Right lobe of liver (tissue), 6 donors: ENCODE measurements around the gene INVS. TPM values are rescaled to one million over a fixed set of nuclear protein-coding genes. Genes with fewer than 3 reads are reported as not detected.
A peak's percentile ranks its signal among the peaks of the same experiment; 100 is the strongest.
"Not testable (repeated sequence)": the region's sequence is repeated elsewhere in the genome, so short reads cannot be mapped to it uniquely, and the experiment has no call there.

Experiments
- ATAC-seq, 4 donors: fragments of 200-7000 bp; cut with Tn5 transposase; one replicate each; pipeline ENCODE4 v1.9.1; 2020; ENCODE audit warnings: mild to moderate bottlenecking in 4 of 4, moderate library complexity in 4 of 4
- DNase-seq, 3 donors: peaks; one replicate each; pipeline ENCODE4 v3.0.0-alpha.2; 2020
- H3K27ac ChIP-seq, 3 donors: fragments of 200-600 bp; one replicate each; pipeline ENCODE4 v1.8.0; 2022
- H3K27me3 ChIP-seq, 2 donors: fragments of 200-600 bp; one replicate each; pipeline ENCODE4 v1.8.0; 2022
- H3K36me3 ChIP-seq, 4 donors: fragments of 200-600 bp; sonication (generic) in 1 of 4; one replicate each; pipeline versions ENCODE4 v1.5.1 to v1.8.0; 2017 to 2022; ENCODE audit warnings: control low read depth in 1 of 4
- H3K4me1 ChIP-seq, 4 donors: fragments of 200-600 bp; sonication (generic) in 1 of 4; one replicate each; pipeline versions ENCODE4 v1.5.1 to v1.8.0; 2017 to 2022; ENCODE audit warnings: control low read depth in 1 of 4
- H3K4me3 ChIP-seq, 3 donors: fragments of 200-600 bp; one replicate each; pipeline ENCODE4 v1.8.0; 2022
- H3K9me3 ChIP-seq, 4 donors: fragments of 200-600 bp; sonication (generic) in 1 of 4; one replicate each; pipeline versions ENCODE4 v1.5.1 to v1.8.0; 2017 to 2022; ENCODE audit warnings: control low read depth in 1 of 4
- CTCF ChIP-seq, 4 donors: fragments of 200-600 bp in 3 of 4; fragments of 450-650 bp in 1 of 4; IDR thresholded peaks; one replicate each; pipeline versions ENCODE4 v1.5.1 to v1.8.0; 2016 to 2022; ENCODE audit warnings: antibody characterized with exemption in 4 of 4, mild to moderate bottlenecking in 2 of 4
- POLR2A ChIP-seq: fragments of 450-650 bp; IDR thresholded peaks from one replicate; pipeline ENCODE4 v1.6.1; 2017; ENCODE audit warnings: antibody characterized with exemption, mild to moderate bottlenecking
- WGBS: methylation state at CpG from one replicate; pipeline ENCODE4 v1.1.6; 2018; ENCODE audit warnings: low coverage, low lambda C conversion rate; ENCODE audit not compliant: insufficient coverage; ENCODE audit errors: missing lambda C conversion rate; 5-methylcytosine and 5-hydroxymethylcytosine counted together
- intact Hi-C, 2 donors: fragments of 100-400 bp; cut with DNase I; formaldehyde crosslinking; loops; one replicate each; pipeline versions ENCODE4 v1.11.2 to v1.14.1; 2022
- total RNA-seq, 6 experiments: library from RNA; depleted of rRNA in 2 of 6; stranded (reverse); fragments of >200 nt in 2 of 6; fragmentation: NEBNext Ultra II Directional in 3 of 6; extraction: Animal tissue kit (Norgen Biotek cat#: 25700) in 3 of 6; gene quantifications; one replicate each; pipeline versions ENCODE4 v1.1.0 to v1.2.4, GENCODE V29; 2016 to 2023
- donor health status: DM: no; HTN: yes; CAD: no.
- donor health status: DM: no; HTN: no; CAD: no.
- donor health status: DM: no; HTN: no; CAD: no.
- donor health status: DM: no; HTN: yes; CAD: no.
- donor health status: DM: no; HTN: yes; CAD: no.

Gene INVS
- total RNA-seq, 6 experiments from 2014 or later = 10.6 to 23.2 (median 16.8) TPM

DNA sequence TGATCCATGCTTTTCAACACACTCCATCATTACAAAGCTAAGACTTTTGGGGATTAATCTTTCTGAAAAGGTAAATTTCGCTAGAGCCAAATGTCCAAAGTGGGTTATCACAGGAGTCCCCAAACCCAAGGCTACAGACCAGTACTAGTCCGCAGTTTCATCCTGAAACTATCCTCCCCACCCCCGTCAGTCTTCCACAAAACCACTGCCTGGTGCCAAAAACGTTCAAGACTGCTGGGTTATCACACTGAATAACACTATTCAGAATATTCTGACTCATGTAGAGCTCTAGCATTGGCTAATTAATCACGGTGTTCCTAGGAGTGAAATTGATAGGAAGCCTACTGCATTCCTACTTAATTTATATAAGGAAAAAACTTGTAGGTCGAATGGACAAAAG lies 24.9 kb upstream of the INVS start:
- Histone ChIP-seq H3K4me3 (no peak overlapping the region), H3K9me3 (no peaks in the 10 kb centered on the region)

DNA sequence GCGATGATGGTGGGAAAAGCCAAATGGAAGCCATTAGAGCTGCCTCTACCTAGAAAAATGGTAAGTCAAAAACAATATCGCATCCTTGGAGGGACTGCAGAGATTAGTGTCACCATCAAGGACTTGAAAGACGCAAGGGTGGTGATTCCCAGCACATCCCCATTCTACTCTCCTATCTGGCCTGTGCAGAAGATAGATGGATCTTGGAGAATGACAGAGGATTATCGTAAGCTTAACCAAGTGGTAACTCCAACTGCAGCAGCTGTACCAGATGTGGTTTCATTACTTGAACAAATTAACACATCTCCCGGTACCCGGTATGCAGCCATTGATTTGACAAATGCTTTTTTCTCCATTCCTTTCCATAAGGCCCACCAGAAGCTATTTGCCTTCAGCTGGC lies 24.1 kb upstream of the INVS start:
- WGBS = 100% methylated on average over 5 of the region's 6 CpGs
- TF ChIP-seq POLR2A = no peak
- TF ChIP-seq CTCF (IDR thresholded peaks at IDR 0.05) = no peak
- Histone ChIP-seq H3K9me3 (no peaks in the 10 kb centered on the region), H3K36me3 (no peaks in the 10 kb centered on the region), H3K27ac (no peak overlapping the region), H3K4me1 (peaks cover 0 to 4% (median 0%) of the 10 kb centered on the region in 4 donors), H3K4me3 (no peak overlapping the region), H3K27me3 (no peaks in the 10 kb centered on the region)
- ATAC-seq = no peak
- intact Hi-C loops = no loop called here
- no peak for DNase-seq

More for the DNA sequence above, 24.9 kb upstream of the INVS start:
- 76% methylated on average over 6 of the region's 6 CpGs for WGBS
- Histone ChIP-seq H3K27ac (no peak overlapping the region), H3K27me3 (no peaks in the 10 kb centered on the region), H3K4me1 (peaks cover 0 to 4% (median 0%) of the 10 kb centered on the region in 4 donors), H3K36me3 (no peaks in the 10 kb centered on the region)
- ATAC-seq = no peak
- TF ChIP-seq POLR2A (no peak), CTCF (IDR thresholded peaks at IDR 0.05) (no peak)
- no peak for DNase-seq
- intact Hi-C loops = no loop called here

DNA sequence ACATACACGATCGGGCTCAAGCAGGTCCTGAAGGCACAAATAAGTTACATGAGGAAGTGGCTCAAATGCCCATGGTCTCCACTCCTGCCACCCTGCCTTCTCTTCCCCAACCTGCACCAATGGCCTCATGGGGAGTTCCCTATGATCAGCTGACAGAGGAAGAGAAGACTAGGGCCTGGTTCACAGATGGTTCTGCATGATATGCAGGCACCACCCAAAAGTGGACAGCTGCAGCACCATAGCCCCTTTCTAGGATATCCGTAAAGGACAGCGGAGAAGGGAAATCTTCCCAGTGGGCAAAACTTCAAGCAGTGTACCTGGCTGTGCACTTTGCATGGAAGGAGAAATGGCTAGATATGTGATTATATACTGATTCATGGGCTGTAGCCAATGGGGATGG lies 22.8 kb upstream of the INVS start:
- whole genome bisulfite sequencing = 100% methylated on average over 4 of the region's 4 CpGs
- H3K9me3 ChIP-seq, DNase-seq, H3K27me3 ChIP-seq, ATAC-seq, H3K4me3 ChIP-seq, H3K4me1 ChIP-seq, H3K27ac ChIP-seq, intact Hi-C loops, H3K36me3 ChIP-seq: not testable (repeated sequence)

DNA sequence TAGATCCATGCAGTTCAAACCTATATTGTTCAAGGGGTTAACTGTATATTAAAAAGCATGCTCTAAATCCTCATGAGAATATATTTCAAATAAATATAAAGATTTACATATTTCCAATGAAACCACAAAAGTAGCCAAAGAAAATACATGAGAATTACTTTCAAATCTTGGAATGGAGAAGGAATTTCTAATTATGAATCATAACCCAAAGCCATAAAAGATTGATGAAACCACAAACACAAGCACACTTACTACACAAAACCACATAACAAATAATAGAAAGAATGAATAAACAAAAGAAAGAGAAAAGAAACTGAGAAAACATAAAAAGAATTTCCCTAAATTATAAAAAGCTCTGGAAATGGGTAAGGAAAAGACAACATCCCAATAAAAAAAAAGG lies 16.3 kb upstream of the INVS start:
- H3K4me1 ChIP-seq = no peaks in the 10 kb centered on the region
- DNase-seq = no peak
- TF ChIP-seq POLR2A (no peak), CTCF (IDR thresholded peaks at IDR 0.05) (no peak)
- no peaks in the 10 kb centered on the region for H3K36me3 ChIP-seq
- no peak for ATAC-seq
- H3K27ac ChIP-seq = no peak overlapping the region
- no peaks in the 10 kb centered on the region for H3K9me3 ChIP-seq
- H3K27me3 ChIP-seq = no peaks in the 10 kb centered on the region
- no peak overlapping the region for H3K4me3 ChIP-seq
- intact Hi-C loops = no loop called here

DNA sequence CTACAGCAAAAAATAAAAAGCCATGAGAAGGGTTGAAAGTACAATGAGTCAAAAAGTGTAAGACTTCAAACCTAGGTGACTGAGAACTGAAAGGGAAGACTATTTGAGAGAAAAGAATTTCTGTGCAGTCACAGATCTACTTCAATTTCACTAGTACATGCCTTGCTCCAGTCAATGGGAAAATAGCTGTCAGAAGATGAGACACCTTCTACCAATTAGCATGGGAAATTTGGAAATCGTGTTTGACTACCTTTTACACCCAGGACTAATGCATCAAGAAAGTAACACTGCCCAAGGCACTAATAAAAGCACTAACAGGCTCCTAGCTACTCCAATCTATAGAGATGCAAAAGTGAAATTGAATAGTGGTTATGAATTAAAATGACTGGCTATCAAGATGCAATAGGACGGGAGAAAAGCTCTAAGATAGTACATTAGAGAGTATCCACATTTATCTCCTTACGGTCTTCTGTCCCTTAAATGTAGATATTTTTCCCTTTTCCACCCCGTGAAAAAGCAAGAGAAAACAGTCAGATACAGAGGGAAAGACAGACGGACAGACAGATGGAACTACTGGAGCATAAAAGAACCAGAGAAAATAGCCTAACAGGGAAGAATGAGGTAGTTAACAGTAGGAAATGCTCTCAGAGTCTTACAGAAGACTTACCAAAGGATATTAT lies 15.5 kb upstream of the INVS start:
- DNase-seq (no peak), ATAC-seq (peak in 1 of 4 donors; percentile 18)
- Histone ChIP-seq H3K27me3 (no peaks in the 10 kb centered on the region), H3K4me1 (peaks cover 0 to 4% (median 0%) of the 10 kb centered on the region in 4 donors), H3K4me3 (no peak overlapping the region), H3K36me3 (no peaks in the 10 kb centered on the region), H3K27ac (no peak overlapping the region), H3K9me3 (no peaks in the 10 kb centered on the region)
- intact Hi-C loops = no loop called here
- TF ChIP-seq CTCF (IDR thresholded peaks at IDR 0.05) (no peak), POLR2A (no peak)
- WGBS = 74% methylated on average over 5 of the region's 5 CpGs
